K562 (cell line): ENCODE data around the gene CSNK1A1. TPM values are rescaled to one million over a fixed set of nuclear protein-coding genes. Genes with fewer than 3 reads are reported as not detected.
A peak's percentile ranks its signal among the peaks of the same experiment; 100 is the strongest.

ENCODE experiments used
- ARHGAP35 ChIP-seq: fragments of 450-650 bp; IDR thresholded peaks from 2 replicates; pipeline ENCODE4 v1.6.1; 2018; ENCODE audit not compliant: partially characterized antibody
- C11orf30 ChIP-seq: fragments of 450-650 bp; IDR thresholded peaks from 2 replicates; pipeline ENCODE4 v1.6.1; 2016; ENCODE audit warnings: low read depth, mild to moderate bottlenecking
- CHAMP1 ChIP-seq: fragments of 450-650 bp; IDR thresholded peaks from 2 replicates; pipeline ENCODE4 v1.6.1; 2016; ENCODE audit warnings: mild to moderate bottlenecking
- MLLT1 ChIP-seq, 2 experiments: fragments of 450-650 bp; IDR thresholded peaks; 2 replicates each; pipeline ENCODE4 v1.6.1; 2016
- POLR2A ChIP-seq: fragments of 450-650 bp; conservative IDR thresholded peaks from 2 replicates; pipeline ENCODE4 v1.6.1; 2016
- REST ChIP-seq, 2 experiments: fragments of 450-650 bp; formaldehyde crosslinking in 1 of 2; IDR thresholded peaks; 2 replicates each; pipeline versions ENCODE4 v1.4.0 to v1.6.1; 2014 to 2020; ENCODE audit warnings: mild to moderate bottlenecking in 2 of 2, borderline replicate concordance in 1 of 2, low read depth in 1 of 2
- SMARCB1 ChIP-seq: IDR thresholded peaks from 2 replicates; pipeline ENCODE4 v1.6.1; 2011; ENCODE audit warnings: improper control_type of control experiment, low read depth; ENCODE audit not compliant: insufficient read length
- TRIM28 ChIP-seq: fragments of 450-650 bp; IDR thresholded peaks from 2 replicates; pipeline ENCODE4 v1.6.1; 2017
- ZNF586 ChIP-seq: fragments of 450-650 bp; formaldehyde crosslinking; conservative IDR thresholded peaks from 2 replicates; pipeline ENCODE4 v1.4.0; 2020; ENCODE audit warnings: mild to moderate bottlenecking, moderate library complexity
- ZNF79 ChIP-seq: fragments of 250-450 bp; sonication (Bioruptor Pico); IDR thresholded peaks from 2 replicates; pipeline ENCODE4 v1.4.0; 2020; ENCODE audit warnings: low read depth, mild to moderate bottlenecking, moderate library complexity
- polyA plus RNA-seq, 8 experiments: library from polyadenylated mRNA; depleted of rRNA in 4 of 8; stranded (reverse) in 5 of 8; unstranded in 3 of 8; fragments of >200 nt; fragmentation: Nextera tagmentation in 2 of 8; fragmentation: Illumina TruSeq in 1 of 8; extraction: Ambion mirVana in 2 of 8; extraction: Trizol in 1 of 8; gene quantifications; 2 replicates each; pipeline versions ENCODE4 v1.2.1 to v1.2.3, GENCODE V29; 2011 to 2014; ENCODE audit warnings: inconsistent platforms in 1 of 8, missing spikeins in 1 of 8
- total RNA-seq, 7 experiments: library from RNA; depleted of rRNA in 6 of 7; stranded (reverse); fragments of >200 nt in 6 of 7; fragmentation: Illumina TruSeq in 2 of 7; extraction: Trizol in 2 of 7; gene quantifications; 2 replicates each; pipeline versions ENCODE4 v1.2.1 to v1.2.3, GENCODE V29; 2011 to 2021; ENCODE audit warnings: low replicate concordance in 1 of 7
- TF ChIP-seq, protein P1 (sequence below), 2 experiments: fragments of 450-650 bp; IDR thresholded peaks; 2 replicates each; pipeline ENCODE4 v1.6.1; 2018; ENCODE audit warnings: mild to moderate bottlenecking in 2 of 2, low read depth in 1 of 2; ENCODE audit not compliant: partially characterized antibody in 2 of 2

Gene CSNK1A1
- total and polyA plus RNA-seq, 9 of the 15 experiments (the other 6 are each of a cell fraction or from before 2014, with no cell fraction given), result 49.1 to 196 (median 154) TPM

DNA sequence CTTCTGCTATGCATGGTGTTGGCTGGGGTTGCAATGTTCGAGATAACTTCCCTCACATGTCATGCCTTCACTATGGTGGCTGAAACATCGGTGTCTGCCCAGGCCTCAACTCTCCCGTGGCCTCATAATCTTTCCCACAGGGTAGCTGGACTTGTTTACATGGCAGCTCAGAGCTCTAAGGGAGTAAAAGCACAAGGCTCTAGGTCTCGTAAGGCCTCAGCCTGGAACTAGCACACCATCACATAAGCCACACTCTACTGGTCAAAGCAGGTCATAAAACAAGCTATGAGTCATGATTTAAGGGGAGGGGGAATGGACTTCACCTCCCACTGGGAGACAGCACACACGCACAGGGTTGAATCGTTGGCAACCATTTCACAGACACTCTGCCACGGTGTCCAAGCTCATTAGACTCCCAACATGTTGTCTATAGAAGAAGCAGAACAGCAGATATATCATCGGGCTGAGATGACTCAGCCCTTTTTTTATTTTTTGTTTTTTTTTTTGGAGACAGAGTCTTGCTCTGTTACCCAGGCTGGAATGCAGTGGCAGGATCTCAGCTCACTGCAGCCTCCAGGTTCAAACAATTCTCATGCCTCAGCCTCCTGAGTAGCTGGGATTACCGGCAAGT is 105.4 kb downstream of the CSNK1A1 start (continued):
- TF ChIP-seq REST (IDR thresholded peaks at IDR 0.05; ENCODE audit: borderline replicate concordance) (peak; percentile 82), REST (CRISPR knock-in tag; IDR thresholded peaks at IDR 0.05; ENCODE audit: low read depth) (no peak), MLLT1 (IDR thresholded peaks at IDR 0.05) (no peak), SMARCB1 (no peak), TRIM28 (peak; percentile 52), C11orf30 (peak; percentile 91), ZNF586 (no peak), ZNF79 (CRISPR knock-in tag) (no peak), ARHGAP35 (no peak), POLR2A (peak; percentile 66), CHAMP1 (no peak)
- TF ChIP-seq, protein P1, sequence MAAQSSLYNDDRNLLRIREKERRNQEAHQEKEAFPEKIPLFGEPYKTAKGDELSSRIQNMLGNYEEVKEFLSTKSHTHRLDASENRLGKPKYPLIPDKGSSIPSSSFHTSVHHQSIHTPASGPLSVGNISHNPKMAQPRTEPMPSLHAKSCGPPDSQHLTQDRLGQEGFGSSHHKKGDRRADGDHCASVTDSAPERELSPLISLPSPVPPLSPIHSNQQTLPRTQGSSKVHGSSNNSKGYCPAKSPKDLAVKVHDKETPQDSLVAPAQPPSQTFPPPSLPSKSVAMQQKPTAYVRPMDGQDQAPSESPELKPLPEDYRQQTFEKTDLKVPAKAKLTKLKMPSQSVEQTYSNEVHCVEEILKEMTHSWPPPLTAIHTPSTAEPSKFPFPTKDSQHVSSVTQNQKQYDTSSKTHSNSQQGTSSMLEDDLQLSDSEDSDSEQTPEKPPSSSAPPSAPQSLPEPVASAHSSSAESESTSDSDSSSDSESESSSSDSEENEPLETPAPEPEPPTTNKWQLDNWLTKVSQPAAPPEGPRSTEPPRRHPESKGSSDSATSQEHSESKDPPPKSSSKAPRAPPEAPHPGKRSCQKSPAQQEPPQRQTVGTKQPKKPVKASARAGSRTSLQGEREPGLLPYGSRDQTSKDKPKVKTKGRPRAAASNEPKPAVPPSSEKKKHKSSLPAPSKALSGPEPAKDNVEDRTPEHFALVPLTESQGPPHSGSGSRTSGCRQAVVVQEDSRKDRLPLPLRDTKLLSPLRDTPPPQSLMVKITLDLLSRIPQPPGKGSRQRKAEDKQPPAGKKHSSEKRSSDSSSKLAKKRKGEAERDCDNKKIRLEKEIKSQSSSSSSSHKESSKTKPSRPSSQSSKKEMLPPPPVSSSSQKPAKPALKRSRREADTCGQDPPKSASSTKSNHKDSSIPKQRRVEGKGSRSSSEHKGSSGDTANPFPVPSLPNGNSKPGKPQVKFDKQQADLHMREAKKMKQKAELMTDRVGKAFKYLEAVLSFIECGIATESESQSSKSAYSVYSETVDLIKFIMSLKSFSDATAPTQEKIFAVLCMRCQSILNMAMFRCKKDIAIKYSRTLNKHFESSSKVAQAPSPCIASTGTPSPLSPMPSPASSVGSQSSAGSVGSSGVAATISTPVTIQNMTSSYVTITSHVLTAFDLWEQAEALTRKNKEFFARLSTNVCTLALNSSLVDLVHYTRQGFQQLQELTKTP (IDR thresholded peaks at IDR 0.05; ENCODE audit: low read depth in 1 of 2, partially characterized antibody in 2 of 2), result peak in 1 of 2 experiments; percentile 57
